Colonic mucosa (tissue), 4 donors: ENCODE data around the gene E2F3. TPM values are rescaled to one million over a fixed set of nuclear protein-coding genes. Genes with fewer than 3 reads are reported as not detected.

Experiments used
- DNase-seq: peaks from one replicate; pipeline ENCODE4 v3.0.0-alpha.2; 2020
- H3K27ac ChIP-seq: fragments of 200-600 bp; one replicate; pipeline ENCODE4 v1.8.0; 2021
- H3K27me3 ChIP-seq: fragments of 200-600 bp; one replicate; pipeline ENCODE4 v1.8.0; 2021
- H3K36me3 ChIP-seq: fragments of 200-600 bp; one replicate; pipeline ENCODE4 v1.8.0; 2021
- H3K4me1 ChIP-seq: fragments of 200-600 bp; one replicate; pipeline ENCODE4 v1.8.0; 2021; ENCODE audit warnings: mild to moderate bottlenecking
- H3K4me3 ChIP-seq: fragments of 200-600 bp; one replicate; pipeline ENCODE4 v1.8.0; 2021
- H3K9ac ChIP-seq, 2 donors: one replicate each; pipeline ENCODE4 v1.7.0; 2013; ENCODE audit warnings: control low read depth in 2 of 2, low read depth in 2 of 2, low read length in 2 of 2
- H3K9me3 ChIP-seq: fragments of 200-600 bp; one replicate; pipeline ENCODE4 v1.8.0; 2021
- CTCF ChIP-seq: fragments of 200-600 bp; IDR thresholded peaks from one replicate; pipeline ENCODE4 v1.8.0; 2022; ENCODE audit warnings: antibody characterized with exemption, mild to moderate bottlenecking
- intact Hi-C: fragments of 100-400 bp; cut with DNase I; formaldehyde crosslinking; loops from one replicate; pipeline ENCODE4 v1.14.1; 2022
- total RNA-seq, 2 donors: library from RNA; stranded (reverse); fragmentation: NEBNext Ultra II Directional in 1 of 2; extraction: Animal tissue kit (Norgen Biotek cat#: 25700) in 1 of 2; gene quantifications; one replicate each; pipeline ENCODE4 v1.2.1, GENCODE V29; 2021
- donor health status: healthy.
- donor health status: DM: no; HTN: no; CAD: no.
- donor health status: DM: no; HTN: no; CAD: no.

Gene E2F3
- total RNA-seq, 2 donors from 2014 or later = 10.0 to 11.2 TPM

DNA sequence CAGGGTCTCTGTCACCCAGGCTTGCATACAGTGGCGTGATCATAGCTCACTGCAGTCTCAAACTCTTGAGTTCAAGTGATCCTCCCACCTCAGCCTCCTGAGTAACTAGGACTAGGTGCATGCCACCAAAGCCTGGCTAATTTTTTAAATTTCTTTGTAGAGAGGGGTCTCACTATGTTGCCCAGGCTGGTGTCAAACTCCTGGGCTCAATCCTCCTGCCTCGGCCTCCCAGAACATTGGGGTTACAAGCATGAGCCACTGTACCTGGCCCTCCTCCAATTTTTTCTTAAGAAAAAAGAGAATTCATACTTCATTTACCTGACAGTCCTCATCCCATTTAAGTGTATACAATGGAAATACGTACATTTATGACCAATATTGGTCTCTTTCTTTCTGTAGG lies 37.9 kb downstream of the E2F3 start:
- TF ChIP-seq CTCF = no peak
- intact Hi-C loops = no loop called here
- Histone ChIP-seq H3K27me3 (no peaks in the 10 kb centered on the region), H3K4me1 (no peaks in the 10 kb centered on the region), H3K27ac (no peak overlapping the region), H3K4me3 (no peak overlapping the region), H3K9me3 (no peaks in the 10 kb centered on the region), H3K36me3 (no peaks in the 10 kb centered on the region), H3K9ac (no peak overlapping the region)
- no peak for DNase-seq

DNA sequence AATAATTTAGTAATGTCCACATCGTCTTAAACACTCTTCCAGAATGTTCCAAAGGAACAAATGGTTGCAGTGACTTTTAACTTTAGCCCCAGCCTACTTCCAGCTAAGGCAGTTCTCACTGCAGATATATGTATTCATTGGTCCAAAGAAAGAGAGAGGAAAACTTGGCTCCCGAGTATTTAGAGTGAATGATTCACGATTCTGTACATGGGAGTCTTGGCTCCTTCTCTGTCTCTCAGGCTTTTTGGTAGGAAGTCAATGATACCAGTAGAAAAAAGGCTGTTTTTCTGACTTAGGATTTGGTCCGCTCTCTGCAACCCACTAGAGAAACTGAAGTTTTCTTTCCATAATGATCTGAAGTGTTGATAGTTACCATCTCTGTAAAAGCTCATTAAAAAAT lies 38.6 kb downstream of the E2F3 start:
- no peak overlapping the region for H3K9ac ChIP-seq
- intact Hi-C loops = no loop called here
- TF ChIP-seq CTCF = no peak
- H3K36me3 ChIP-seq = no peaks in the 10 kb centered on the region
- no peaks in the 10 kb centered on the region for H3K27me3 ChIP-seq
- DNase-seq = no peak
- H3K4me3 ChIP-seq = no peak overlapping the region
- H3K27ac ChIP-seq = no peak overlapping the region
- no peaks in the 10 kb centered on the region for H3K4me1 ChIP-seq
- no peaks in the 10 kb centered on the region for H3K9me3 ChIP-seq

- TF ChIP-seq CTCF = no peak
- no peaks in the 10 kb centered on the region for H3K36me3 ChIP-seq
- intact Hi-C loops = no loop called here
- no peak overlapping the region for H3K4me3 ChIP-seq
- H3K27ac ChIP-seq = no peak overlapping the region
- no peaks in the 10 kb centered on the region for H3K27me3 ChIP-seq
- H3K9ac ChIP-seq = no peak overlapping the region
- H3K4me1 ChIP-seq = no peaks in the 10 kb centered on the region
- no peak for DNase-seq
- H3K9me3 ChIP-seq = no peaks in the 10 kb centered on the region
These were observed 39.6 kb downstream of the E2F3 start for GRCh38 chr6:20441236-20441635.

DNA sequence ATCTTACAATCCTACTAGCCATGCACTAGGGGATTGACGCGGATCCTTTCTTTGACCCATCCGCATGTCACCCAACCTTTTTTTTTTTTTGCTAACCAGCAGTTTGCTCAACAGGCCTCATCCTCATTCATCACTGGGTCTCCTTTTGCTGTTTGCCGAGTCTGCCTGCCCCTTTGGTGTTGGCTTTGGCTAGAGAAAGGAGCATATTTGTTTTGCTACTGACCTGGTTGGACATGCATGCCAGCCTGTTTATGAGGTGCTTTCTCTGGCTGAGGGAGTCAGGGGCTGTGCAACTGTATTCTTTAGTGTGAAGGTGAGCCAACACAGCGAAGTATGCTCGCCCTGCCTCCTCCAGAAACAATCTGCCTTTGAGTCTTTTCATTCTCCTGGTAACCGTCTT lies 40.2 kb downstream of the E2F3 start:
- DNase-seq = no peak
- Histone ChIP-seq H3K4me3 (no peak overlapping the region), H3K9me3 (no peaks in the 10 kb centered on the region), H3K36me3 (no peaks in the 10 kb centered on the region), H3K9ac (no peak overlapping the region), H3K4me1 (peaks cover 3% of the 10 kb centered on the region), H3K27ac (no peak overlapping the region), H3K27me3 (no peaks in the 10 kb centered on the region)
- intact Hi-C loops = no loop called here
- no peak for TF ChIP-seq CTCF

GRCh38 chr6:20444786-20445271 lies 43.1 kb downstream of the E2F3 start:
- Histone ChIP-seq H3K4me3 (no peak overlapping the region), H3K9me3 (no peaks in the 10 kb centered on the region), H3K4me1 (peaks cover 9% of the 10 kb centered on the region), H3K27ac (no peak overlapping the region), H3K36me3 (no peaks in the 10 kb centered on the region), H3K27me3 (no peaks in the 10 kb centered on the region), H3K9ac (no peak overlapping the region)
- TF ChIP-seq CTCF = no peak
- intact Hi-C loops = no loop called here
- DNase-seq = no peak

DNA sequence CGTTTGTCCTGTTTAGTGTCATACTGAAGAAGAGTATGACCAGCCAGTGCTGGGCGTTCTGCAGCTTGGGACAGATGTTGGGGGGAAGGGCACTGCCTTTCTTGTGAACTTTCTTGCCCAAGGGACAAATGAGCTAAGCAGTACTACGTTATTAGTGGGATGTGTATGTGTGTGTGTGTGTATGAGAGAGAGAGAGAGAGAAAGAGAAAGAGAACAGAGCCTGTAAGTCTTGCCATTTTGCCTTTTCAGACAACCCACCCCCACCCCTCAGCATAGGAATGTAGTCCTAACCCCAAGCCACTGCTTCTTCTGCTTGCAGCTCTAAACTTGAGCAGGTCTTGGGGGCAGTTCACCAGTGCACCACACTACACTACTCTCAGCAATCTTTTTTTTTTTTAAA lies 45.5 kb downstream of the E2F3 start:
- intact Hi-C loops = no loop called here
- H3K27me3 ChIP-seq = no peaks in the 10 kb centered on the region
- no peak overlapping the region for H3K27ac ChIP-seq
- TF ChIP-seq CTCF = no peak
- H3K9me3 ChIP-seq = no peaks in the 10 kb centered on the region
- H3K9ac ChIP-seq = no peak overlapping the region
- no peak overlapping the region for H3K4me3 ChIP-seq
- H3K4me1 ChIP-seq = peaks cover 9% of the 10 kb centered on the region
- H3K36me3 ChIP-seq = no peaks in the 10 kb centered on the region
- no peak for DNase-seq
